Measurements from ENCODE around the gene C11orf86. TPM values are rescaled to one million over a fixed set of nuclear protein-coding genes. Genes with fewer than 3 reads are reported as not detected.

The C11orf86 gene
- total RNA-seq, 1 experiment from 2014 or later, result 0.25 TPM

DNA sequence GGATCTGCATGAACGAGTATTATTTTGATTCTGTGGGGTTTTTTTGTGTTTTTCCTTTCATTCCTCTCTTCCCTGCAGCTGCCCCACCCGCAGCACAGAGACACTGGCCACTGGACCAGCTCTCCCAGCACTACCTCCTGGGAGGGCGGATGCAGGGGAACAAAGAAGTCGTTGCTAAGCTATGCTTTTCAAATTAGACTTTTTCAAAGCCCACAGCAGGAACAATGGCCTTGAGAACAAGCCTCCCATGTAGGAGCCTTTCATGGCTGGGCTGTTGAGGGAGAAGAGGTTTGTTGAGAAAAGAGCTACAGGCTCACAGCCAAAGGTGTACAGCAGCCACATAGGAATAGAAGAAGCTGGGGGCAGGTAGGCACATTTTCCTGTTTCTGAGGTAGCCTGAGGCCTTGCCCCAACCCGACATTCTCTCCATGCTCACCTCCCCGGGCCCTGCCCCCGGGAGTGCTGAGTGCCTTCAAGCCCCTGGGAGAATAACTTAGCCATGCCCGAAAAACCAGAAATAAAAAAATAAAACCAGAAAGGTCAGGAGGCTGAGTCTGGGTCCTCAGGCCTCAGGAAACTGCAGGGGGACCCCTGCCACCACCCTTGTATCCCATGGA lies 27.3 kb downstream of the C11orf86 start:
- ChIA-PET POLR2A (interaction anchor here (1.2 kb wide), 1 partner anchor 10 kb away, joined by 3 read pairs; no protein-coding TSS in a partner anchor), RAD21 (ENCODE audit: low non-redundant PET in 1 of 2, low total read pairs in 2 of 2, uncharacterized antibody in 2 of 2, unreplicated experiment in 2 of 2) (no interaction called here)
- no peaks in the 10 kb centered on the region for H3K9me3 ChIP-seq (ENCODE audit: control insufficient read depth in 1 of 2, insufficient read depth in 1 of 2, low read depth in 1 of 2, low read length in 2 of 2)

More for the DNA sequence above, 27.3 kb downstream of the C11orf86 start:
- Histone ChIP-seq H3K9me2 (ENCODE audit: insufficient read depth) (no peaks in the 10 kb centered on the region), H3K79me2 (ENCODE audit: insufficient read depth, low read length) (no peaks in the 10 kb centered on the region), H3K36me3 (ENCODE audit: control insufficient read depth in 1 of 2, insufficient read depth in 2 of 2, low read length in 2 of 2) (no peaks in the 10 kb centered on the region), H3K27ac (ENCODE audit: low read depth, low read length) (no peak overlapping the region), H3K4me2 (ENCODE audit: low read length) (no peak overlapping the region), H2AFZ (ENCODE audit: low read depth, low read length, poor library complexity, severe bottlenecking) (no peak overlapping the region), H3K4me3 (replicated peaks in 1 of 2; ENCODE audit: low read depth in 1 of 2, low read length in 2 of 2) (no peak overlapping the region), H3K9ac (ENCODE audit: low read length) (no peak overlapping the region), H3K4me1 (ENCODE audit: control insufficient read depth in 1 of 2, insufficient read depth in 2 of 2, low read length in 2 of 2) (peaks cover 5 to 13% of the 10 kb centered on the region in 2 experiments; a peak in 3 of 4 replicates), H4K20me1 (ENCODE audit: insufficient read depth) (no peaks in the 10 kb centered on the region), H3K27me3 (ENCODE audit: insufficient read depth, low read length) (no peaks in the 10 kb centered on the region)
- DNase-seq (ENCODE audit: low read depth, low spot score) (no peak), ATAC-seq (no peak)
- BruUV-seq (replicated peaks), result no TSS peak
- intact Hi-C loops (cut with micrococcal nuclease), result no loop called here
- TF ChIP-seq, protein P1, sequence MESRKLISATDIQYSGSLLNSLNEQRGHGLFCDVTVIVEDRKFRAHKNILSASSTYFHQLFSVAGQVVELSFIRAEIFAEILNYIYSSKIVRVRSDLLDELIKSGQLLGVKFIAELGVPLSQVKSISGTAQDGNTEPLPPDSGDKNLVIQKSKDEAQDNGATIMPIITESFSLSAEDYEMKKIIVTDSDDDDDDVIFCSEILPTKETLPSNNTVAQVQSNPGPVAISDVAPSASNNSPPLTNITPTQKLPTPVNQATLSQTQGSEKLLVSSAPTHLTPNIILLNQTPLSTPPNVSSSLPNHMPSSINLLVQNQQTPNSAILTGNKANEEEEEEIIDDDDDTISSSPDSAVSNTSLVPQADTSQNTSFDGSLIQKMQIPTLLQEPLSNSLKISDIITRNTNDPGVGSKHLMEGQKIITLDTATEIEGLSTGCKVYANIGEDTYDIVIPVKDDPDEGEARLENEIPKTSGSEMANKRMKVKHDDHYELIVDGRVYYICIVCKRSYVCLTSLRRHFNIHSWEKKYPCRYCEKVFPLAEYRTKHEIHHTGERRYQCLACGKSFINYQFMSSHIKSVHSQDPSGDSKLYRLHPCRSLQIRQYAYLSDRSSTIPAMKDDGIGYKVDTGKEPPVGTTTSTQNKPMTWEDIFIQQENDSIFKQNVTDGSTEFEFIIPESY (IDR thresholded peaks at IDR 0.05; ENCODE audit: extremely low read depth, insufficient replicate concordance, low read length), result no peak
- TF ChIP-seq TCF7L2 (IDR thresholded peaks at IDR 0.05; ENCODE audit: borderline replicate concordance, extremely low read depth, insufficient read depth, insufficient read length) (no peak), EZH2phosphoT487 (IDR thresholded peaks at IDR 0.05; ENCODE audit: borderline replicate concordance) (no peak), POLR2A (IDR thresholded peaks at IDR 0.05; ENCODE audit: borderline replicate concordance, extremely low read depth, insufficient read depth, insufficient read length) (no peak), ELF1 (IDR thresholded peaks at IDR 0.05; ENCODE audit: borderline replicate concordance, low read depth) (no peak)
- TF ChIP-seq, protein P2, sequence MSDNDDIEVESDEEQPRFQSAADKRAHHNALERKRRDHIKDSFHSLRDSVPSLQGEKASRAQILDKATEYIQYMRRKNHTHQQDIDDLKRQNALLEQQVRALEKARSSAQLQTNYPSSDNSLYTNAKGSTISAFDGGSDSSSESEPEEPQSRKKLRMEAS (IDR thresholded peaks at IDR 0.05), result no peak
- CTCF ChIA-PET, result no interaction called here
